Activated effector memory CD4-positive, alpha-beta T cell treated with Interleukin-2 at 50 U/mL for 16 hours (primary cell): ENCODE results near the gene APOL6.
A peak's percentile ranks its signal among the peaks of the same experiment; 100 is the strongest.
"Not testable (repeated sequence)": the region's sequence is repeated elsewhere in the genome, so short reads cannot be mapped to it uniquely, and the experiment has no call there.

ENCODE experiments used
- DNase-seq: peaks from one replicate; pipeline ENCODE4 v3.0.0-alpha.2; 2020

APOL6 gene

DNA sequence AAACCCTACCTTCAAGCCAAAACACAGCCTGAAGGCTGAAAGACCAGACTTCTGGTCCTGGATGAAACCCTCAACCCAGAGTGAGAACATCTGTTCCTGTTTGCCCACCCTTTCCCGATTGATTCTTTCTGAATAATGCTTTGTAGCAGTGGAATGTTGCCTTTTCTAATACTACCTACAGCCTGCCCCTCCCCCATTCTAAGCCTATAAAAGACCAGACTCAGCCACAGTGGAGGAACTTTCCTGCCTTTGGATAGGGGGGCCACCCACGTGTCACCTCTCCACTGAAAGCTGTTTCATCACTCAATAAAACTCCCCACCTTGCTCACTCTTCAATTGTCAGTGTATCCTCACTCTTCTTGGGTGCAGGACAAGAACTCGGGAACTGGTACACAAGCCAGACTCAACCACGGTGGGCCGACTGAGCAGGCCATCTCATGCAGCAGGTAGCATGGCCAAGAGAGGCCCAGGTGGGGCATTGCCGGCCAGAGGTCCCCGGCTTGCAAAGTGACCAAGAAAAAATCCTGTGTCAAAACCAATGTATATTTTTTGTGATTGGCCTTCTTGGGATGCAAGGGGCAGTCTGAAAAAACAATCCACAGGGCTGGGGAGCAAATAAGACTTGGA, 6.6 kb upstream of the APOL6 start:
- no peak for DNase-seq

DNA sequence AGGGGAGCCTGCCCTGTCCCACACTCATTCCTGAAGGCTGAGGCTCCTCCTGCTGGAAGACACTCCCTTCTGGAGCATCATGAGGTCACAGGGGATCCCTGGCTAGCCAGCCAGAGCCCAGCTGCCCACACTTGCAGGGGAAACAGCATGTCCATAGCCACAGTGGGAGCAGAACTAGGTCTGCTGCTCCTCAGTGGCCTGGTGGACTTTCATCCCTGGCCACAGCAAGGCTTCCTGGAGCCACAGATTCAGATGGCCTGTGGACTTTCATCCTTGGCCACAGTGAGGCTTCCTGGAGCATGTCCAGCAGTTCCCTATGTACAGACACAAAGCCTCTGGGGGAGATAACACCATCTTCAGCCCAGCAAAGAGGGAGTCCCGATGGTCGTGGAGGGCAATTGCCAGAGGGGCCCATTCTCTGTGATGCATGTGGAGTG, 5.9 kb upstream of the APOL6 start:
- DNase-seq = no peak

DNA sequence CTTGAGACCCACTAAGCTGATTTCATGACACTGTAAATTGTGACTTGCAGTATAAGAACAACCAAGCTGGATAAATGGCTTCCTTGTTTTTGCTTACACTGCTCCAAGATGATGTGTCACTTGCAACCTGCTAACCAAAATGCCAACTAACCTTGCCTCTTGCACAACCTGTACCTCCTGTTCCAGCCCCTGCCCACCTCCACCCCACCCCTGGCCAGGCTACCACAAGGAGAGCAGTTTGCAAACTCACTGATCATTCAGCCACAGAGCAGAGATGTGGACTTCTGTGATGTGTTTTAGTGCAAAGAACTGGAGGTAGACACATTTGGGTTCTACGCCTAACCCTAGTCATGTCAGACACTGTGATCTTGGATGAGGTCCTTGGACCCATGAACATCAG, 4.3 kb upstream of the APOL6 start:
- DNase-seq = no peak

DNA sequence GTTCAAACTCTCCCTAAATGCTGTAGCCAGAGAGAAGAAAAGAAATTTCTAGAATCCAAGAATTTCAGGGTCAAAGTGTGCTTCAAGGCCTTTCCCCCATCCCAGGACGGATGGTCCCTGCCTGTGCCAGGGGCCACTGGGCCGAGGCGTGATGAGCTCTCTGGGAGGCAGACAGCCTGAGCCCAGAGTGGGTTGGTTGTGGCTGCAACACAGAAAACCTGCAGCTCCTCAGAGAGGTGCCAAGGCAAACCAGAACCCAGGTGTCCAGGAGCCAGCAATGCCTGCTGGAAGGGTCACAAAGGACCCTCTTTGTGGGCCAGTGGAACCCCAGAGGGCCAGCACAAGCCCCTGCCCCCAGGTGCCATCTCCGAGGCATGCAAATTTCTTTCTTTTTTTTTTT, 2.6 kb upstream of the APOL6 start:
- no peak for DNase-seq

DNA sequence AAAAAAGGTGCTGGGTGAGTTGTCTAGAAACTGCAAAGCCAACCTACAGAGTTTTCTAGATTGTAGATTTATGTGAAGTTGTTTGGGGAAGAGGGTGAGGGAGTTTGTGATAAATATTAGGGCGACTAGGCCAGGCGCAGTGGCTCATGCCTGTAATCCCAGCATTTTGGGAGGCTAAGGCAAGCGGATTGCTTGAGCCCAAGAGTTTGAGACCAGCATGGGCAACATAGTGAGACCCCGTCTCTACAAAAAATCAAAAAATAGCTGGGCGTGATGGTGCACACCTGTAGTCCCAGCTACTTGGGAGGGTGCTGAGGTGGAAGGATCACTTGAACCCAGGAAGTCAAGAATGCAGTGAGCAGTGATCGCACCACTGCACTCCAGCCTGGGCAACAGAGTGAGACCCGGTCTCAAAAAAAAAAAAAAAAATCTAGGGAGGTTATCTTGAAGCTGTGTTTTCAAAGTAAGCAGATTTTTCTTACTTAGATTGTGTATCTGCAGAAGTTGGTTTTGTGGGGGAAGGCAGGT, 844 bp downstream of the APOL6 start:
- DNase-seq = no peak

DNA sequence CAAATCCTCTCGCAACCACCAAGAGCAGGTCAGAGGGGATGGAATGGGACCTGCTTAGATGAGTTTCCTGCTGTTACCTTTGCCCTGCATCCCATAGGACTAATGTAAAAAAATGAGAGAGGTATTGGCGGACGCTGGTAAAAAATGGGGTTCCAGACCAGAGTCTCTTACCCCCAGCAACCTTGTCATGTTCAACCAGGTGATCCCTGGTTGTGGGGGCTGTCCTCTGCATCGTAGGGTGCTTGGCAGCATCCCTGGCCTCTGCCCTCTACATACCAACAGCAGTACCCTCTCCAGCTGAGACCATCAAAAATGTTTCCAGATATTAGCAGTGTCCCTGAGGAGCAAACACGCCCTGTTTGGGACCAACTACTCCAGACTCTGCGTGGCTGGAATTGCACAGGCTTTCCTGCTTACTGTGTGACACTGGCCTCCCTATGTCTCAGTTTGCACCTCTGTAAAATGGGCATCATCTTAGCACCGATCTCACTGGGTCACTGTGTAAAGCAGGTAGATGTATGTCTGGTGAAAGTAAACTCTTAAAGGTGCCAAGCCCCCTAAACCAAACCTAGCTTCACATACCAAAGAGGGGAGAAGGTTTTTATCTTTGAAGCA, 1.5 kb downstream of the APOL6 start:
- DNase-seq = no peak

DNA sequence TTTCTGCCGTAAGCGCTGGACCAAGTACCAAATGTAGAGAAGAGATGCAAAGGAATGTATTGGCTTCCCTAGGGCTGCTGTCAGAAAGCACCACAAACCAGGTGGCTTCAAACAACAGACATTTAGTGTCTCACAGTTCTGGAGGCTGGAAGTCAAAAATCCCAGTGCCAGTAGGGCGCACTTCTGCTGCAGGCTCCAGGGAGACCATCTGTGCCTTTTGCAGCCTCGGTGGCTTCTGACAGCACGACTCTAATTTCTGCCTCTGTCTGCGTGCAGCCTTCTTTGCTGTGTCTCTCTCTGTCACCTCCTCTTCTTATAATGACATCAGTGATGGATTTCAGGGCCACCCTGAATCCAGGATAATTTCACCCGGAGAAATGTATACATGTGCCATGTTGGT, 2.8 kb downstream of the APOL6 start:
- no peak for DNase-seq

DNA sequence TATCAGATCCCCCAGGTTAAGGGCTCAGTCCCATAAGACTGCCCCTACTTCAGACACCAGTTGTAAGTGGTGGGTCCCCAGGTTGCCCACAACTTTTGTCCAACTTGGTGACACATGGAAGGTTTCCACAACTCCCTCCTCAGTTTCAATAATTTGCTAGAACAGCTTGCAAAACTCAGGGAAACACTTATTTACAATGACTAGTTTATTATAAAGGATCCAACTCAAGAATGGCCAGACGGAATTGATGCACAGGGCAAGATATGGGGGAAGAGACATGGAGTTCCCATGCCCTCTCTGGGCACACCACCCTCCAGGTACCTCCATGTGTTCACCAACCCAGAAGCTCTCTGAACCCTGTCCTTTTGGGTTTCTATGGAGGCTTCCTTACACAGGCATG, 5.6 kb downstream of the APOL6 start:
- DNase-seq = no peak

DNA sequence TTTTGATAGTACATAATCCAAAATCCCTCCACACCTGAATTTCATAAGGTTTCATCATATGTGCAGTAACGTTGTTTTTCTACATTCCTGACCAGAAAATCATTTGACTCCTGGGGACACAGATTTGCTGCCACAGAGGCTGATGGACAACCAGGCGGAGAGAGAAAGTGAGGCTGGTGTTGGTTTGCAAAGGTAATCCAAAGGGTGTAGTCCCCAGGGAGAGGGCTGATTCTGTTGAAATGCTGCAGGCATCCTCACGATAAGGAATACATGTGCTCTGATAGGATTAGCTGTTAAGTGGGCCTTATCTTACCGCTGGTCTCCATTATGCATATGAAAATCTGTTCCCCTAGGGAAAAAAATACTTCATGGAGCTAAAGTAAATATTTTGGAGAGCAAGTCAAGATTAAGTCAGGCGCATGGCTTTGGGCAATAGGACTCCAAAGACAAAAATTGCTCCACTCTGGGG, 8.1 kb downstream of the APOL6 start:
- DNase-seq = no peak

DNA sequence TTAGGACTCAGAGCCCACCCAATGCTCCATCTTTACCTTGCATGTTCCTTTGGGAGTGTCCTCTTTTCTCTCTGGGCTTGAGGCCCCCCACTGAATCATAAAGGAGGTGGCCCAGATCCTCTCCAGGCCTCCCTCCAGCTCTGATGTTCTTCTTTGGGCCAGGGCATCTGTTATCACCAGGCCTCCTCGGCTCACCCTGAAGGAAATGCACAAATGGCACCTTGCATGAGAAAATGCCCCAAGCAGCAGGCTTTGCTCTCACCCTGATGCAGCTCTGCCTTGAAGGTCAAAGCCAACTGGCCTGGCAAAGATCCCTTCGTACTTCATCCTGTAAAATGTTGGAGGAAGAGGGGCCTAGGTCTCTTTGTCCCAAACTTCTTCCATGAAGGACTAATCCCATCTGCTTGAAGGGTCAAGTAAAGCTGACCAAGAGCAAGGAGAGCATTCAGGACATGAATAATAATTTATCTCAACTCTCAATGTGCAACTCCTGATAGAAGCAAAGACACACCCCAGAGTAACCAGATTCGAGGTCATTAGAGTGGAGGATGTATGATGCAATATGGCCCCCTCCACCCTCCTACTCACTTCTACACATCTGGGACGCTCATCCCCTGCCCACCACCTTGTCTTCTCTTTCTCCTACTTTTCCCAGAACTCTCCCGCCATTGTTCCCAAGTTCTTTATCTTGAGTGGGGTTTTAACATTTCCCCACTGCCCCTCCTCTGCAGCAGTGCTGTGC, 9.5 kb downstream of the APOL6 start:
- no peak for DNase-seq

DNA sequence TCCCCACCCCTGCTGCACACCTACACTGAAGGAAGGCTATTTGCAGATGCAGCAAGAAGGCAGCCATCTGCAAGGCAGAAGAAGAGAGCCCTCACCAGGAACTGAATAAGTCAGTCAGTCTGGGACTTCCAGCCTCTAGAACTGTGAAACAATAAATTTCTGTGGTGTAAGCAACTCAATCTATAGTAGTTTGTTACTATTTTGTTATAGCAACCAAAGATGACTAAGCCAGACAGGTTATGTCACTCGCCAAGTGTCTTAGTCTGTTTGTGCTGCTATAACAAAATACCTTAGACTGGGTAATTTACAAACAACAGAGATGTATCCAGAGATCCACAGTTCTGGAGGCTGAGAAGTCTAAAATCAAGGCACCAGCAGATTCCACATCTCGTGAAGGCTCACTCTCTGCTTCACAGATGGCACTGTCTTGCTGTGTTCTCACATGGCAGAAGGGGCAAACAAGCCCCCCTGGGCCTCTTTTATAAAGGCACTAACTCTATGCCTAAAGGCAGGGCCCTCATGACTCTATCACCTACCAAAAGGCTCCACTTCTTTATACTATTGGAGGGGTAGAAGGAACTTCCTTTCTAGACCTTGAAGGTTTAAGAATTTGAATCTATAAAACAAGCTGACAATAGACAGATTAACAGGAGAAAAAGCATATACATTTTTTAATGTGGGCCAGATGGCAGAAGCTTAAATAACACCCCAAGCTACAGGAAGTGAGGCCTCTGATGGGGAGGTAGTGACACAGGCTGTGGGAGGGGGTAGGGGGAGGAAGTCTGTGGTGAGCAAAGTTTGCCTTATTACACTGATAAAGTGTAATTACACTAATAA, 12.3 kb downstream of the APOL6 start:
- peak; percentile 58 for DNase-seq

DNA sequence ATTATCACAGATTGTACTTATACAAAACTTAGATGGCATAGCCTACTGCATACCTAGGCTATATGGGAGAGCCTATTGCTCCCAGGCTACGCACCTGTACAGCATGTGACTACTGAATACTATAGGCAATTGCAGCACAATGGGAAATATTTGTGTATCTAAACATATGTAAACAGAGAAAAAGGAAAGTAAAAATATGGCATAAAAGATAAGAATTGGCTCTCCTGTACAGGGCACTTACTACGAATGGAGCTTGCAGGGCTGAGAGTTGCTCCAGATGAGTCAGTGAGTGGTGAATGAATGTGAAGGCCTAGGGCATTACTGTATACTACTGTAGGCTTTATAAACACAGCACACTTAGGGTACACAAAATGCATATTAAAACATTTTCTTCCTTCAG, 13.2 kb downstream of the APOL6 start:
- DNase-seq = no peak

DNA sequence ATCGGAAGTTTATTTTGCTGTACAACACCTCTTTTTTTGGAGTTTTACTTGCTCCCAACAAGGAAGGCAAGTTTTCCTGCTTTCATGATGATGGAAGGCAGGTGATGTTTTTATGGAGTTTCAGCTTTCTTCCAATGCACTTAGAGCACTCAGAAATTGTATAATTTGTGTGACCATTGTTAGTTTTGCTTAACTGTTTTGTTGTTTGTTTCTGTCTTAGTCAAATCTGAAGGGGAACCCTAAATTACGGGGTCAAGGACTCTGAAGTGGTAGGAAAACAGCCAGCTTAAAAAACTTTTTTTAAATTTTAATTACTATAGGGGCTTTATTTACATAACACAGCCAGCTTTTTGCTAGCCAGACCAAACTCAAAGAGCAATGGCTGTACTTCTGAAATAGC, 14.7 kb downstream of the APOL6 start:
- no peak for DNase-seq

DNA sequence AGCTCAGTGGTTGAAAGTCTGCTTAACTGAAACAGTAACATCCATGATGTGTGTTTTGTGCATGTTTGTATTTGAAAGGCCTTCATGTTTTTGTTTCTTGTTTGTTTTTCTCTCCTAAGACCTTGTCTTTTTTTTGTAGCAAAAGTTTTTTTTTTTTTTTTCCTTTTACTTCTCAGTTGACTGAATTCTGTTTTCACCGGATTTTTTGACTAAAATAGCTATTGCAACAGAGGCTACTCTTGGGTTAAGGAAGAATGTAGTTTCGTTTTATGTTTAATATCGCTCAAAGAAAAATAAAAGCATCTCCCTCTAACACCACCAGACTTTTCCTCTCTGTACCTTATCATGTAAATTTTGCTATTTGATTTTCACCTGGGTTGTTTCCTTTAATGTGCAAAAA, 15.1 kb downstream of the APOL6 start:
- DNase-seq = no peak

DNA sequence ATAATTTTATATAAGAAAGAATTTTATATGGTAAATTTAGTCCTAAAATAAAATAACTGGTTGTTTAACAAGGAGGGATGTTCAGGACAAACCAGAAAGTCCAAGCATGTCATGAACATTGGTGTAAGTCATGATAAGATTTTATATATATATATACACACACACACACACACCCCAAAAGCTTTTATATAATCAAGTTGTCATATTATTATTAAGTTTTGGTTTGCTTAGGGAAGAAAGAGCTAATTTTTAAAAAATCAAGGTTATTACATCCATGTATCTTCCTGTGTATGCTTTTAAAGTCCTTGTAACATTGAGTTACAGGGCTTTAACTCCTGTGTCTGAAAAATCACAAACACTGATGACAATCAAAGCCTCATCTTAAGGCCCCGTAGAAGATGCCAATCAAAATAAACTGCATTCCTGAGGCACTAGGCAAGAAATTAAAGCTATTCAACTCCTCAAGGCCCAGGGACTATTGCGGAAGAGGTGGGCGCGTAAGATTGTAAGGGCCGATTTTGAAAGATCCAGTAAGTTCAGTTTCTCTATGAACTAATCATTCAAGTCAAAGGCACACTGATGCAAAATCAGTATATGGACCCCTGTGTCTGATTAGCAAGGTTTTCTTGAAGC, 16.8 kb downstream of the APOL6 start:
- DNase-seq = no peak

DNA sequence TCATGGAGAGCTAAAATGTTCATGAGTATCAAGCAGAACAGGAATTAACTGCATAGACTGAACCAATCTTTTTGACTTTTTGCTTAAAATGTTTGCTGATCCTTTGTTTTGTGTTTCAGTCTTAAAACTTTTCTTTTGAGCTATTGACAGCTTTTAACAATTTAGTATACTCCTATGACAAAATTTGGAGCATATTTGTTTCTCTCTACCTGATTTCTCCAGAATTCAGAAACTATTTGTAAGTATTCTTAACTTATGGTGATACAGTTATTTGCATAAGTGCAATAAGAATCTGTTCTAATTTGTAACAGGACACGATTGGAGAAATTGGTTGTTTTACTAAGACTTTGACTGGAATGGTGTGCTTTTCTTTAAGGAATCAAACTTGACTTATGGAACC, 18.5 kb downstream of the APOL6 start:
- not testable (repeated sequence) for DNase-seq

DNA sequence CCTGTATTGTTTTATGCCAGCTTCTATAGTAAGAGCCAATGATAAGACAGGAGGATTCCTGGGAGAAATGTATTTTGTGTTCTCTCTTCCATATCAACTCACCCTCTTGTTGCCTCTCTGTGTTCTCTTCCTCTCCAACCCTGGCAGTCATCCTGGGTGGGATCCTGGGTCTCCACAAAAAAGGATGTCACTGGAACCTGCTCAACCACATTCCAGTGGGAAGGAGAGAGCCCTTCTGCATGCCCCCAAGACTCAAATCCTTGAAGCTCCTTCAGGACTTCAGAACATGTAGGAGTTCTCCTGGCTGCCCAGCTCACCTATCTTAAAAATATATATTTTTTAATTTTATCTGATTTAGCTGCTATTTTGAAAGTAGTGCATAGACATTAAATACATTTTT, 26.1 kb downstream of the APOL6 start:
- no peak for DNase-seq

DNA sequence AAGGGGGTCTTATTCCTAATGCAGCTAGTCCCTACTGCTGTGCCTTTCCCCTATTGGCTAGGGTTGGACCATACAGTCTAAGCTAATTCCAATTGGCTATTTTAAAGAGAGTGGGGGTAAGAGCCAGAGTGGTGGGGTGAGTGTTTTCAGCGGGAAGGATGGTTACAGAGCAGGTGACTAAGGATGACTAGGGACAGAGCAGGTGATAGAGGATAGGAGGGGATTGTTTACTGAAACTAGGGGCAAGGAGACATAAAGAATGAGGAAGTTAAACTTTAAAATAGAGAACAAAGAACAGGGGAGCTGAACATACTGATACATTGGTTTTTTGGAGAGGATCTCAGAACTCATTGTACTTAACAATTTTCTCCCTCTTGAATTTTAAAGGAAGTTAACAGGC, 27.8 kb downstream of the APOL6 start:
- not testable (repeated sequence) for DNase-seq

DNA sequence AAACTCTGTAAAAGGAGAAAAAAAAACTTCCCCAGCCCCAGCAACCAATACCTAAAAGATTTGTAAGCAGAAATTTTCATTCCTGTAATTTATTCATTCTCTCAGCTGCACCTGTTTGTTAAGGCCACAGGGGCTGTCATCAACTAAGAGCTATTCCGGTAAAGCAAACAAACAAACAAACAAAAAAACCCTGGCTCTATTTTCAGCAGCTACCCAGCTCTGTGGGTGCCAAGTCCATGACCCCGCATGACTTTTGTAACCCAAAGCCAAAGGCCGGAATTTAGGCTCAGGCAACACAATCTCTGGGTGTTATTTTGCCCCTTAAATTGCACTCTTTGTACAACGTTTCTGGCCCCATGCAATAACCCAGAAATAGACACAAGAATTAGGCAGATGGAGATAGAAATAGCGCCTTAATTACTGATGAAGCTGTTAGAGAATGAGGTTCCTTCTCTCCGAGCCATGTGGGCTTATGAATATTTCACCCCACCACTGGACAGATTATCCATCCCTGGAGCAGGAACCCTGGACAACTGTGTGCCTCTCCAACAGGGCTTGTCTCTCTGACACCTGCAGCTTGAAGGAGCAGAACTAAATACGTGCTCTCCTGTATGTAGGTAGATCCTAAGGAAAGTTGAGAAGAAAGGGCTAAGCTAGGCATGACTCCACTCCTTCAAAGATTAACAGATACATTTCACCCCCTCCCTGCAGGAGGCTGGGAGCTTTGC, 29.4 kb downstream of the APOL6 start:
- no peak for DNase-seq

DNA sequence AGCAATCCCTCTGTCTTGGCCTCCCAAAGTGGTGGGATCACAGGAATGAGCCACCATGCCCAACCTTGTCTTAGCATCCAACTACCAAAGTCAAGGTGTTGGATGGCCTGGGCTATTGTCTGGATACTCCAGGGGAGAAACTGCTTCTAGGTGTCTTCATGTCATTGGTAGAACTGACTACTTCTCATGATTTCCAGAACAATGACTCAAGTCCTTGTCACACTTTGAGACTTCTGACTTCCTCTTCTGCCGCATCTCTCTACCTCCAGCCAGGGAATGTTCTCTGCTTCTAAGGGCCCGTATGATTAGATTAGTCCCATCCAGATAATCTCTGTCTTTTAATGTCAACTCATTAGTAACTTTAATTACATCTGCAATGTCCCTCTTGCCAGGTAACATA, 30.6 kb downstream of the APOL6 start:
- DNase-seq = no peak

DNA sequence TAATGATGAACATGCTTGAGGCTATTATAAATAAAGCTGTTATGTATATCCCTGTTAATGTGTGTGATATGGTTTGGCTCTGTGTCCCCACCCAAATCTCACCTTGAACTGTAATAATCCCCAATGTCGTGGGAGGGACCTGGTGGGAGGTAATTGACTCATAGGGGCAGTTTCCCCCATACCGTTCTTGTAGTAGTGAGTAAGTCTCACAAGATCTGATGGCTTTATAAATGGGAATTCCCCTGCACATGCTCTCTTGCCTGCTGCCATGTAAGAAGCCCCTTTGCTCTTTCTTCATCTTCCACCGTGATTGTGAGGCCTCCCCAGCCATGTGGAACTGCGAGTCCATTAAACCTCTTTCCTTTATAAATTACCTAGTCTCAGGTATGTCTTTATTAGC, 31.2 kb downstream of the APOL6 start:
- DNase-seq = not testable (repeated sequence)
